Activated CD4-positive, alpha-beta T cell treated with anti-CD3 and anti-CD28 coated beads, Interleukin-2, amount 50 U/mL, for 48 hours (primary cell): ENCODE data around the gene SAT2.
"Not testable (repeated sequence)": the region's sequence is repeated elsewhere in the genome, so short reads cannot be mapped to it uniquely, and the experiment has no call there.

ENCODE experiments used
- DNase-seq, 2 experiments: peaks; one replicate each; pipeline ENCODE4 v3.0.0-alpha.2; 2020

SAT2 gene

DNA sequence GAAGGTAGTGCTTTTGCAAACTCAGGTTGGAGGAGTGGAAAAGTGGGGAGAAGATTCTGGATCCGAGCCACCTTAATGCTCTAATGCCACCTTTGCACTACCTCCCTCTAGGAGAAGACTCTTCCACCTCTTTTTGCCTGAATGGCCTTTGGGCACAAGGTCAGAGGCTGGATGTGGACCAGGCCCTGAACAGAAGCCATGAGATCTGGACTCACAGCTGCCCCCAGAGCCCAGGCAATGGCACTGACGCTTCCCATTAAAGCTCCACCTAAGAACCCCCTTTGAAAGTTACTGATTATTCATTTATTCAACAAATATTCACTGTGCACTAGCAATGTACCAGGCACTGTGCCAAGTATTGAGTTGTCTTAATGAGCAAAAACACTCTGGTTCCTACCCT, 5.5 kb upstream of the SAT2 start:
- no peak for DNase-seq

DNA sequence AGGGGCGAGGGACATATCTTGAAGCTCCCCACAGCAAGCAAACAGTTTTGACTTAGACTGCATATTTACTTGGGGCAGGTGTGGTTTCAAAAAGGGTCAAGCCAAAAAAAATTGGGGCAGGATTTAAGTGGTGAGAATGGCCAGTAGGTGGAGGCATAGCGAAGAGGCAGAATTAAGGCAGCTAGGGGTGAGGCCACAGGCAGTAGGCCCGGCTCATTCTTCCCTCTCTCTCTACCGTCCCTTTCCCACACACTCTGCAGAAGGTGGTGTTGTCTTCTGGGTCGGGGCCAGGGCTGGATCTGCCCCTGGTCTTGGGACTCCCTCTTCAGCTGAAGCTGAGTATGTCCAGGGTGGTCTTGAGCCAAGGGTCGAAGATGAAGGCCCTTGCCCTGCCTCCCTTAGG, 4.9 kb upstream of the SAT2 start:
- DNase-seq: peak; percentile 21 to 37

DNA sequence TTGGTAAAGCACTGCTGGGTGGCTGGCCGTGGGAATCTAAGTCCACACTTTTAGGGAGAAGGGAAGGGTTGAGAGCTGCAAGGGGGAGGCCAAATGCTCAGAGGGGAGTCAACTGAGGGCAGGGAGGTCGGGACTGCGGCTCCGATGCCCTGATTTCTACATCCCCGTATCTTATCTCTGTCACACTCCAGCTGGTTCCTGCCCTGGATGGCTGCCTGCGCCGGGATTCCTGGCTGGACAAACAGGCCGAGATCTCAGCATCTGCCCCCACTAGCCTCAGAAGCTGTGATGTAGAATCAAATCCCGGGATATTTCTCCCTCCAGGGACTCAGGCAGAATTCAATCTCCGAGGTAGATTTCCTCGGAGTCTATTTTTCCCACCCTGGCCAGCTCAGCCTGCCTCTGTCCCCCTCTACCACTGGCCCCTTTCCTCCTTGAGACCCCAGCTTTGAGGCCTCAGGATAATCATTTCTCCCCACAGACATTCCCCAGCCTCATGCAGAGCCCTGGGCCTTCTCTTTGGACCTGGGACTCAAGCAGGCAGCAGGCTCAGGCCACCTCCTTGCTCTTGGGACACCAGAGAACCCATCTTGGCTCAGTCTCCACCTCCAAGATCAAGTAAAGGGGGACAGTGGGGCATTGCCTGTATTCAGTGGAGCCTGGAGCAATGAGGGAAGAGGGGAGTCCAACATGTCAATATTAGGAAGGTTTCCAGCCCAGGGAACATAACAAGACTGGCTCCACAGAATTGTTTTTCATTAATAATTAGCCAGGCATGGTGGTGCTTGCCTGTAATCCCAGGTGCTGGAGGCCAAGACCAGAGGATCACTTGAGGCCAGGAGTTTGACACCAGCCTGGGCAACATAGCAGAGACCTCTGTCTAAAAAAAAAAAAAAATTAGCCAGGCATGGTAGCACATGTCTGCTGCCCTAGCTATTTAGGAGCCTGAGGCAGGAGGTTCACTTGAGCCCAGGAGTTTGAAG, 4.1 kb upstream of the SAT2 start:
- no peak for DNase-seq

DNA sequence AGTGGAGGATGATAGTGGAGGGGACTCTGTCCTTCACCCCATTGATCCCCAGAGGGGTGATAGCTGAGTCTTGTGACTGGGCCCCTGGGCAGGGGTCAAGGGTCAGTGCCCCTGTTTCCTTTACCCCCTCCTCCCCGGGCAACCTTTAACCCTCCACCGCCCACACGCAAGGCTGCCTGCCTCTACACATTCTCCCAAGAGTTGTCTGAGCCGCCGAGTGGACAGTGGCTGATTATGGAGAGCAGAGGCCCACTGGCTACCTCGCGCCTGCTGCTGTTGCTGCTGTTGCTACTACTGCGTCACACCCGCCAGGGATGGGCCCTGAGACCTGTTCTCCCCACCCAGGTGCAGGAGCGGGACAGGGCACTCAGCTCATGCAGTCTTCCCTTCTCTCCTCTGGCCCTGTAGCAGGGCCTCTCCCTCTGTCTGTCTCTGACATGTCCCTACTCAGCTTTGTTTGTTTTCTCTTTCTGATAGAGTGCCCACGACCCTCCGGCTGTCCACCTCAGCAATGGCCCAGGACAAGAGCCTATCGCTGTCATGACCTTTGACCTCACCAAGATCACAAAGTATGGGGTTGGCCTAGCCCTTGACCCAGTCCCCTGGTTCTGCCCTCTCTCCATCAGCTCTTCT, 2.4 kb upstream of the SAT2 start, which contains the start of gene SHBG:
Gene SHBG (plus strand): TSS at position 197 of the 633 bp plus-strand sequence. CDS start 38 bp downstream, at position 235.
- DNase-seq: no peak

DNA sequence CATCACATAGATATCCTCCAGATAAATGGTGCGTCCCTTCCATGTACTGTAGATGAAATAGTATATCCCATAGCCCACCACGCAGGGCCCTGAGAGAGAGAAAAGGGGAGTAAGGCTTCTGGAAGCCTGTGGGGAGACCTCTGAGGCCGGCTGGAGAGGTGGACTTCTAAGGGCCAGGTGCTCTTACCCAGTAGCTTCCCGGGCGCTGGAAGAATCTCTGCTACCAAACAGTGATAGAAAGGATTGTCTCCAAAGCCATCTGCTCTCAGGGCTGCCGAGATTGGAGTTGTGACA, 718 bp downstream of the SAT2 start:
- DNase-seq: no peak

DNA sequence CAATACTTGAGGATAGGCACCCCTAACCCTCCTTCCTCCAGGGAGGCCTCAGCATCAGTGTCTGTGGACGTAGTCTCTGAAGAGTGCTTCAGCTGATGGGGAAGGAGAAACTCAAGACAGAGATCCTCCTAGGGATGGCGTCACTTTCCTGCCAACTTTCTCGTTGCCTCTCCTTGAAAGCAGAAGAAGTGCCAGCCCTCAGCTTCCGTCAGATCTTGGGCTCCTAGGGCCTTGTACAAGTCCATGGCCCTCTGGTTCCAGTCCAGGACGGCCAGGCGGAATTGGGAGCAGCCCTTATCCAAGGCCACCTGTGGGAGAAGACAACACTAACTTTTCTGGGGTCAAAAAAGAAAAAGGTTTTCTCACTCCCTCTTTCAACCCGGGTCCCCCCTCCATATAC, 1.3 kb downstream of the SAT2 start:
- no peak for DNase-seq

DNA sequence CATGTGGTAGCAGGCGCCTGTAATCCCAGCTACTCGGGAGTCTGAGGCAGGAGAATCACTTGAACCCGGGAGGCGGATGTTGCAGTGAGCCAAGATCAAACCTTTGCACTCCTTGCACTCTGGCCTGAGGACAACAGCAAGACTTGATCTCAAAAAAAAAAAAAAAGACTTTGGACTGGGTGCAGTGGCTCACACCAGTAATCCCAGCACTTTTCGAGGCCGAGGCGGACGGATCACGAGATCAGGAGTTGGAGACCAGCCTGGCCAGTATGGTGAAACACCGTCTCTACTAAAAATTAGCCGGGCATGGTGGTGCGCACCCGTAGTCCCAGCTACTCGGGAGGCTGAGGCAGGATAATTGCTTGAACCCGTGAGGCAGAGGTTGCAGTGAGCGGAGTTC, 1.9 kb downstream of the SAT2 start:
- DNase-seq: not testable (repeated sequence)

DNA sequence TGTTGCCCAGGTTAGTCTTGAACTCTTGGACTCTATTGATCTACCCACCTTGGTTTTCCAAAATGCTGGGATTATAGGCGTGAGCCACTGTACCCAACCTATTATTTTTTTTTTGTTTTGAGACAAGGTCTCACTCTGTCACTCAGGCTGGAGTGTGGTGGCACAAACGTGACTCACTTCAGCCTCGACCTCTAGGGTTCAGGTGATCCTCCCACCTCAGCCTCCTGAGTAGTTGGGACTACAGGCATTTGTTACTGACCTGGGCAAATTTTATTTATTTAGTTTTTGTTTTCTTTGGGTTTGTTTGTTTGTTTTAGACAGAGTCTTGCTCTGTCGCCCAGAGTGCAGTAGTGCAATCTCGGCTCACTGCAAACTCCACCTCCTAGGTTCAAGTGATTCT, 4.0 kb downstream of the SAT2 start:
- no peak for DNase-seq

DNA sequence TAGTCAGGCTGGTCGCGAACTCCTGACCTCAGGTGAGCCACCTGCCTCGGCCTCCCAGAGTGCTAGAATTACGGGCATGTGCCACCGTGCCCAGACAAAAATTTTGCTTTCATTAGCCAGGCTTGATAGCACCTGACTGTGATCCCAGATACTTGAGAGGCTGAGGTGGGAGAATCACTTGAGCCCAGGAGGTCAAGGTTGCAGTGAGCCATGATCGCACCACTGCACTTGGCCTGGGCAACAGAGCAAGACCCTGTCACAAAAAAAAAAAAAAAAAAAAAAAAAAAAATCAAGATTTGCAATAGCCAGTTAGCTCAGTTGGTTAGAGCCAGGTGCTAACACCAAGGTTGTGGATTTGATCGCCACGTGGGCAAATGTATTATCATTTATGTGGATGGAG, 6.8 kb downstream of the SAT2 start:
- no peak for DNase-seq

DNA sequence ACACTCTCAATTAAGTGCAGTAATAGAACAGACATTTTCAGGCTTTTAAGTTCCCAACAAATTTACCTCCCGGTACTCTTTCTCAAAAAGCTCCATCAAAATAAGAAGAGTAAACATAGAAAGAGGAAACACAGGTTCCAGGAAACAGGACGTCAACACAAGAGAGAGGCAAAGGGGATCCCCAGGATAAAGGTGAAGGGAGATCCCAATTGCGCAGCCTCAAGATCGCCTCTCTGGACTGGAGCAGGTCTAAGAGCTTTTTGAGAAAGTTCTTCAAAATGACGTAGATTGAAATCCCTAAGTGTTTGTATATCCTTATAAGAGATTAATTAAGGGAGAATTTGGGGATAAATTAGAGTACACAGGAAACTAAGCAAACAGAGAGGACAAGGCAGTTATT, 9.0 kb downstream of the SAT2 start:
- no peak for DNase-seq

DNA sequence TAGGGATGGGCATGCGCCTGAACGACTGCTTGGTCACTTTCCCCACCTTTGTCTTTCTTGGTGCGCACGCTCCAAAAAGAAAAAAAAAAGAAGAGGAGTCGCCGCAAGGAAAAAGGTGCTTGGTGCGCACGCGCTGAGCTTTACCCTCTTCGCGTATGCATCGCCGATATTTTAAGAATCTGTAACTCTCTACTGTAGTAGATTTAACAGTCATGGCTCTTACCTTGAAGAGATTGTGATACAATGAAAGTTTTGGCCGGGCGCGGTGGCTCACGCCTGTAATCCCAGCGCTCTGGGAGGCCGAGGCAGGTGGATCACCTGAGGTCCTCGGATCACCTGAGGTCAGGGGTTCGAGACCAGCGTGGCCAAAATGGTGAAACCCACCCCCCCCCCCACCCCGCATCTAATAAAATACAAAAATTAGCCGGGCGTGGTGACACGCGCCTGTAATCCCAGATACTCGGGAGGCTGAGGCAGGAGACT, 12.3 kb downstream of the SAT2 start:
- DNase-seq: no peak

DNA sequence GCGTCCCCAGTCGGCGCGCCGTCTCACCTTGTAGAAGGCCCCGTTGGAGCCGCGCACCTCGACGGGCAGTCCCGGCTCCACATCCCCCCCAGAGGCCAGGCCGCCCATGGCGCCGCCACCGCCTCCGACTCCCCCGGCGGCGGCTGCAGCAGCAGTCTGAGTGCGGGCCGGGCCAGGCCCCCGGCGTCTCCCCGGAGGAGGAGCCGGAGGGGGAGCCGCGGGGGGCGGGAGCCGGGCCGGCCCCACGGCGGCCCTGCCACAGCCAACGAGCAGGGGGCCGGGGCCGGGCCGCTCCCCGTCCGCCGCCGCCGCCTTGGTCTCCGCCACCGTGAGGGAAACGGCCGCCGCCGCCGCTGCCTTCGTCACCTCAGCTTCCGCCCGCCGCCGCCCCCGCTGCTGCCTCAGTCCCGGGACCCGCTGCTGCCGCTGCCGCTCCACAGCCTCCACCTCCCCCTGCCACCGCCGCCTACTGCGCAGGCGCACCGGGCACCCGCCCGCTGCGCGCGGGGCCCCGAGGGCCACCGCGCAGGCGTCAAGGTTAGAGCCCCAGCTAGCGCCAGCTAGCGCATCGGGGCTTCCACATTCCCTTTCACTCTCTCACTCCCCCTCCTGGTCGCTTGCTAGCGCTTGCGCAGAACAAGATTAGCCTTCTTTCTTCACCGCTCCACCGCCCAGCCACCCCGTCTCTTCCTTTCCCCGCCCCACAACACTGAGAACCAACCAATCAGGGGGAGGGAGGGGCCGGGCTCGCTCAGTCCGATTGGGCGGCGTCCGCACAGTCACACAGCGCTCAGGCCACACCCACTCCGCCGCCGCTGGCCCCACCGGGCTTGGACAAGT, 13.0 kb downstream of the SAT2 start, which contains the start of gene FXR2:
Gene FXR2 (minus strand): TSS at position 473 of the 840 bp plus-strand sequence. CDS start 365 bp downstream, at position 108.
- peak; percentile 100 for DNase-seq

DNA sequence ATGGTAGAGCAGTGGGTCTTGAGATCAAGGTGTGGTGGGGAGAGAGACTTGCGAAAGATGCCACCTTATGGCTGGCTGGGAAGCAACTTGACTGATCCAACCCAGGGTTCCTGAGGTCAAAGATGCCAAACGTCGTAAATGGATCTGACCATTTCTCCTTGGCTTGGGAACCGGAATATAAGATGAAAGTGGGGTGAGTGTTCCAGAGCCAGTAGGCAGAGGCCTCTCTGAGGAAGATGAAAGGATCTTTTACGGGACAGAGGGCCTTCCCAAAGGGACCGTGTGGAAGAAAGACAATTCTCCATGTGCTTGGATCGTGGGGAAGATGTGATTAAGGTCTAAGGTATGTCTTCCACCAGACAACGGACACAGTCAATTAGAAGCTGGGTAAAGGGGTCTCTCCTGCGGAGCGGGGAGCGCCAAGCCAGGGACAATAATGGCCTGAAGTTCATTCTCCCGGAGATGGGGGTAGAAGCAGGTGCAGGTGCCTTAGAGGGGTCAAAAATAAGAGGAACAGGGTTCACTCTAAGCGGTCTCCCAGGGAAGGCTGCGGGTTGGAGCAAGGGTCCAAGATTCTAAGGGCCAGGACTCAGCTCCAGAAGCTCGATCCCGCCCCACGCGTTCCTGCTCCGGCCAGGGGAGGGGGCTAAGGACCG, 13.7 kb downstream of the SAT2 start:
- DNase-seq: no peak

DNA sequence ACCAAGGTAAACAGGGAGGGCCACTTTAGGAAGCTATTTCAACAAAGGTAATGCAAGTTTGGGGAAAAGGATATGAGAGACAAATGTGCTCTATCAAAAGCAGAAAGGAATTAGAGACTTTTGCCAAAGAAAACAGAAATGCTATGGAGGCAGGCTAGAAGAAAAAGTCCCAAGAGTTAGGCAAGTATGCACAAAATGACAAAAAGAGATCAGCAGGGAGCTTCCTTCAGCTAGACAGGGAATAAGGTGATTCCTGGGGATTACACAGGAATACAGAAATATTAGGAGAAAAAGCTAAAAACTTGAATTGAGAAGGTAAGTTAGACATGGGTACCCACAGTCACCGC, 15.4 kb downstream of the SAT2 start:
- DNase-seq: no peak

DNA sequence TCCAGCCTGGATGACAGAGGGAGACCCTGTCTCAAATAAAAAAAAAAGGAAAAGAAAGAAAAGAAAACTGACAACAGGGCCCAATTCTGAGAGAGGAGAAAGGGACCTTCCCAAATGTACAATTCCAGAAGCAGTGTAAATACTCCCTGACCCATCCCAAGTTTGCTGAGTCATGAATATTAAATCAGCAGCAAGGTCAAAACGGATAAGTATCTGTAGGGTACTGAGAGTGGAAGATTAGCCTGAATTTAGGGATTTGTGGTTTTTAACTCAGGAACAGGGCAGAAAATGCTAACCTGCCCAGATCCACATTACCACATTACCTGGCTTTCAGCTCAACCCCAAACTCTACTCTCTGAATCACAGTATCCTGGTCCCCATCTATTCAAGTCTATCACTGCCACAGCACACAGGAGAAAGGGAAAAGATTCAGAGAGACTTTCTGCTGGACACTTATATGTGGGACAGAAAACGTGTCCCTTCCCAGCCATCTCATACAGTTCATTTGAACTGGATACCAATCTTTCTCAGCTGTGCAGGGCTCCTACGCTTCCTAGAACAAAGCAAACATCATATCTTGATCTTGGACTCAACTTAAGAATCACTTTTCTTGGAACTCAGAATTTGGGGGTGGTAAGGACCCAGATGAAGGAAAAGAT, 15.9 kb downstream of the SAT2 start:
- no peak for DNase-seq

DNA sequence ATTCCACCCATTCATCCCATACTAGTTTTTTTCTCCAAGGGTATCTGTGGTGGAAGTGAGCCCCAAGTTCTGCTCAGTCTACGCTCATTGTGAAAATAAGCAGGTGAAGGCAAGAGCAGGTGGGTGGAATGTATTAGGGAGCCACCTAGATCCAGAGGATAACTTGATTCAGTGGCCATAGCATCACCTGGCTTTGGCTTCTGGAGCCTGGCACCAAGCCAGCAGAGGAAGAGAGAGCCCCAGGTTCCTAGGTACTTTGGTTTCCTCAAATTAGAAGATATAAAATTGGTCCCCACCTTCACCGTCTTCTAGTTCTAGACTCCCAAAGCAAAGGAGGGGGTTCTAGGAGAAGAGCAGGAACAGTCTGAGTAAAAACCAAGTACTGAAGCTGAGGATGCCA, 17.0 kb downstream of the SAT2 start:
- DNase-seq: no peak

DNA sequence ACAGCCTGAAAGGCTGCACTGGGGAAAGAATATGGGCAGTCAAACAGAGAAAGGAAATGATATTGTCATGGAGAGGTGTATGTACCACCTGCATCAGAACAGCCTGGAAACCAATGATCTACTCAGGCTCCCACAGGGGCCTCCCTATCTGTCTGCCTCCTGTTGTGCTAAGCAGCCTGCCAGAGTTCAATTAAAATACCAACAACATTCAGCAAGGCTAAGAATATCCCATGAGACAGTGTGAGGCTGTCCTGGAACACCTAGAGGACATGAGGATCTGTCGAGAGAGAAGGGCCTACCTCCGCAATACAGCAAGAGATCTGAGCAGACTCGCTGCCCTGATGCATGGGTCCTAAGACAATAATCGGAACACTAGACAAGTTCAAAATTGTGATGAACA, 21.3 kb downstream of the SAT2 start:
- DNase-seq: no peak

DNA sequence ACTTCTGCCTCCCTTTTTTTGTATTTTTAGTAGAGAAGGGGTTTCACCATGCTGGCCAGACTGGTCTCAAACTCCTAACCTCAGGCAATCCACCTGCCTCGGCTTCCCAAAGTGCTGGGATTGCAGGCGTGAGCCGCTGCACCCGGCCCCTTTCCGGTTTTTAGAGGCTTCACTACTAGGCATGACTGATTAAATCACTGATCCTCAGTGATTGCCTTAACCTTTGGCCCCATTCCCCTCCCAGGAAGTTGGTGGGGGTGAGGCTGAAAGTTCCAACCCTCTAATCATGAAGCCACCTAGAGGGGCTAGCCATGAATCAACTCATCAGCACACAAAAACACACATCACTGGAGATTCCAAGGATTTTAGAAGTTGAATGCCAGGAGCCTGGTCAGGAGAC, 30.1 kb downstream of the SAT2 start:
- DNase-seq: not testable (repeated sequence)

DNA sequence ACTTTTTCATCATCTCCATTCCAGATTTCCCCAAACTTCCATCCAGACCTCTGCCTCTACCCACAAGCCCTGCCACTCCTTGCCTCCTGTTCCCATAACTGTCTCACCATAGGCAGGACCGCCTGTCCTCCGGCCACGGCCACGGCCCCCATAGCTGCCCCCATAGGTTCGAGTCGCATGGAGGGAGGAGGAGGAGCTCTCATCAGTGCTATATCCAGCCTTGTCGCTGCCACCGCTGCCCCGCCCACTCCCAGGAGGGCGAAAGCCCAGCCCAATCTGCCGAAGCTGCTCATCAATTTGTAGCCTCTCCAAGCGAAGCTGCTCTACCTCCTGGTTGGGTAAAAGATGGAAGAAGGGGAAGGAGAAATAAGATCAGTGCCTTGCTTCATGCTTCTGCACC, 34.3 kb downstream of the SAT2 start:
- no peak for DNase-seq

DNA sequence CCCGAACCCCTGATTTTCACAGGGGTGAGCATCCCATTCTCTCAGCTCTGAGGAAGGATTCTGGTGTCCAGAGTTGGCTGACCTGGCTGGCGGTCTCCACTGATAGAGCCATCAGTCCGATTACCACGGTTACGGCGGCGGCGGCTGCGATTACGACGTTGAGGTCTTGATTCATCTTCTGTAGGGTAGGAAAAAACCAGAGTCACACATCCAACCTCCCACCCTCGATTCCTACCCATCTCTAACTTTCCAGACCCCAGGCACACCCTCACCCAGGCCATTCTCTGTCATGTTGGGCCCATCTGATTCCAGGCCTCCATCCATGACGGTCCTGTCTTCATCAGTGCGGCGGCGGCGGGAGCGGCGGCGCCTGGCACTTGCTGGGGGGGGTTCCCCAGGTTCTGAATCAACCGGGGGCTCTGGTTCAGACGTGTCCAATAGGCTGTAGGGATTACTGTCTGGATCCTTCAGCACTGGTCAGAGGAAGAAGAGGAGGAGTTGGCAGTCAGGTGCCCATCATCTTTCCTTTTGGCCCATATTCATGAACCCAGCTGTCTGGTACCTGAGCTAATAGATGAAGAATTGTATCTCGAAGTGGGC, 35.1 kb downstream of the SAT2 start:
- no peak for DNase-seq

DNA sequence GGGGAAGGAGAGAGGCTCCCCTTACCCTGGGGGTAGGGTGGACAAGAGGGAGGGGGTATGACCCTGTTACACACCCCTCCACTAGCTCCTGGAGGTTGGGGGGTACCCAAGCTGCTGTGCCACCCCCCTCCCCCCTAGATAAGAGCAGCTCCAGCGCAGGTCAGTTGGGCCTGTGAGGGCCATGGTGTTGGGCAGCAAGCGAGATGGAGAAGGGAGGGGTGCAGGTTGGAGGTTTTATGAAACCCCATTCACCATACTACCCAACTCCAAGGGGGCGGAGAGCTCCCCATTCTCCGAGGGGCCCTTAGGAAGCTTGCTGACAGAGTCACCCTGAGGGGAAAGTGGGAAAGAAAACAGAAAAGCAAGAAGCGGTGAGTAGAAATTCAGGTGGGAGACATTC, 36.0 kb downstream of the SAT2 start:
- DNase-seq: no peak

DNA sequence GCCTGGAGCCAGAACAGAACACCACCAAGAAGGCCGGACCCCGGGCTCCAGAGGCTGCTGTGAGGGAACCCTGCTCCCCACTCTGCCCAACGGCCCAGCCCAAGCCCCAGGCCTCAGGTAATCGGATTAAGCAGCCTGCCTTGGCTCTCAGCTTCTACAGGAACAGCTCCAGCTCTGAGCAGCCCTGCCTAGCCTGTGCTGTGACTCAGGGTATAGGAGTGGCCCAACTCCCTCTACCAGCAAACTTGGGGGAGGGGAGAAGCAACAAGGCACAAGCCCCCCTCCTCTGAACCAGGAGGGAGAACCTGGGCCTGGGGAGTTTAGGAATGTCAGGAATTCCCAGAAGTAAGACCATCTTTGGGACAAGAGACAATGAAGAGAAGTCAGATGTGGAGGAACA, 36.9 kb downstream of the SAT2 start:
- no peak for DNase-seq
